GM18907 (cell line): ENCODE measurements around the gene UACA.
A peak's percentile ranks its signal among the peaks of the same experiment; 100 is the strongest.
"Not testable (repeated sequence)": the region's sequence is repeated elsewhere in the genome, so short reads cannot be mapped to it uniquely, and the experiment has no call there.

Experiments used
- ATAC-seq: cut with Tn5 transposase; IDR thresholded peaks from one replicate; pipeline ENCODE4 v1.9.1; 2021; ENCODE audit warnings: mild to moderate bottlenecking, moderate library complexity; ENCODE audit not compliant: unreplicated experiment

Gene UACA

GRCh38 chr15:70763120-70763949 lies at the start of gene UACA:
TSS of gene UACA (minus strand) at chr15:70763558. CDS start at chr15:70763407, 151 bp downstream.
- ATAC-seq, result peak; percentile 89

GRCh38 chr15:70812827-70813364 lies 49.5 kb upstream of the UACA start:
- no peak for ATAC-seq

GRCh38 chr15:70810916-70811578 lies 47.7 kb upstream of the UACA start:
- no peak for ATAC-seq

GRCh38 chr15:70806992-70807712 lies 43.8 kb upstream of the UACA start:
- ATAC-seq, result no peak

GRCh38 chr15:70804388-70804787 lies 41.0 kb upstream of the UACA start:
- ATAC-seq, result not testable (repeated sequence)

GRCh38 chr15:70802629-70803028 lies 39.3 kb upstream of the UACA start:
- ATAC-seq, result no peak

- no peak for ATAC-seq
These were observed 37.8 kb upstream of the UACA start for GRCh38 chr15:70801109-70801508.

GRCh38 chr15:70799667-70800450 lies 36.5 kb upstream of the UACA start:
- ATAC-seq, result no peak

GRCh38 chr15:70797464-70797863 lies 34.1 kb upstream of the UACA start:
- no peak for ATAC-seq

- no peak for ATAC-seq
These were observed 33.4 kb upstream of the UACA start for GRCh38 chr15:70796516-70797310.

GRCh38 chr15:70795311-70795665 lies 31.9 kb upstream of the UACA start:
- no peak for ATAC-seq

- no peak for ATAC-seq
These were observed 31.4 kb upstream of the UACA start for GRCh38 chr15:70794596-70795310.

- ATAC-seq, result no peak
These were observed 30.3 kb upstream of the UACA start for GRCh38 chr15:70793694-70794093.

- no peak for ATAC-seq
These were observed 28.8 kb upstream of the UACA start for GRCh38 chr15:70792171-70792573.

GRCh38 chr15:70791259-70791658 lies 27.9 kb upstream of the UACA start:
- no peak for ATAC-seq

- ATAC-seq, result no peak
These were observed 25.9 kb upstream of the UACA start for GRCh38 chr15:70789213-70789612.

GRCh38 chr15:70788114-70789049 lies 25.0 kb upstream of the UACA start:
- no peak for ATAC-seq

GRCh38 chr15:70786996-70787395 lies 23.6 kb upstream of the UACA start:
- ATAC-seq, result no peak
